AG20443 (cell line): ENCODE measurements around the gene OPN3.

Experiments
- DNase-seq: peaks from one replicate; pipeline ENCODE4 v3.0.0; 2012; ENCODE audit warnings: low spot score, mixed read lengths

OPN3 gene

GRCh38 chr1:241589521-241589920 lies 50.6 kb downstream of the OPN3 start:
- no peak for DNase-seq

GRCh38 chr1:241586905-241587512 lies 53.2 kb downstream of the OPN3 start:
- DNase-seq, result no peak

GRCh38 chr1:241582921-241583321 lies 57.2 kb downstream of the OPN3 start:
- DNase-seq, result no peak

DNA sequence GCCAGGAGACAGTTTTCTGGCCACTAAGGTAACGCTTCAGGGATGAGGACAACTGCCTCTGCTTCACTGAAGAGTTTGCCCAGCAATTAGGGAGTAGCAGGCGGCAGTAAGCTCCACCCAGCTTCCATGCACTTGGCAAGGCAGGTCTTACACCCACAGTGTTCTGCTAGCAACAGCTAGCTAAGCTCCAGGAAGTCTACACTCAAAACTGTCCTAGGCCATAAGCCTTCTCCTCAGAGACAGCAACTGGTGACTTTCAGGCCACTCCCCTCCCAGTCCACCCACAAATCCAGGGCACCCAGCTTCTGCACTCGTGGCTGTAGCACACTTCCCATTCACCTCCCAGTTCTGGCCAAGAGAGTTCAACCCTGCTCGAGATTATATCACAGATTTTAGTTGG lies 60.7 kb downstream of the OPN3 start:
- DNase-seq, result no peak

DNA sequence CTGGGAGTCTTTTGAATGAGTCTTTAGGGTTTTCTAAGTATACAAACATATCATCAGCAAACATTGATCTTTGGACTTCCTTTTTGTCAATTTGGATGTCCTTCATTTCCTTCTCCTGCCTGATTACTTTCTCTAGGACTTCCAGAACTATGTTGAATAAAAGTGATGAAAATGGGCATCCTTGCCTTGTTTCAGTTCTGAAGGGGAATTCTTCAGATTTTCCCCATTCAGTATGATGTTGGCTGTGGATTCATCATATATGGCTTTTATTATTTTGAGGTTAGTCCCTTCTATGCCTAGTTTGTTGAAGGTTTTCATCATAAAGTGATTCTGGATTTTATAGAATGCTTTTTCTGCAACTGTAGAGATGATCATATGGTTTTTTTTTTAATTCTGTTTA lies 66.0 kb downstream of the OPN3 start:
- DNase-seq, result no peak

GRCh38 chr1:241569848-241570247 lies 70.3 kb downstream of the OPN3 start:
- no peak for DNase-seq

DNA sequence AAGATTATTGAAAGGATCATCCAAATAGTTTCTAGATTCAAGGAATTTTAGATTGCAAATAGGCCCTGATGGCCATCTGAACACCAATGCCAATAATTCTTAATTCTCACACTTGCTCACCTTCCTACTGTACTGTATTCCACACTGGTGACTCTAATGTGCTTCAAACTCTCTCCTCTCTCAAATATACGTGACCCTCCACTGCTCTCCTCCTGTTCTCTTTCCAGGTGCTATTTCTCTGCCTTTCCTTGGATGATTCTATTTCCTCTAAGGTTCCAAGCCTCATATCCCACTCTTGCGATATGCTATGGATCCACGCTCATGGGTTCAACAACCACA lies 79.4 kb downstream of the OPN3 start:
- no peak for DNase-seq

- DNase-seq, result no peak
These were observed 79.9 kb downstream of the OPN3 start for GRCh38 chr1:241560146-241560848.

GRCh38 chr1:241557551-241558193 lies 82.5 kb downstream of the OPN3 start:
- no peak for DNase-seq

DNA sequence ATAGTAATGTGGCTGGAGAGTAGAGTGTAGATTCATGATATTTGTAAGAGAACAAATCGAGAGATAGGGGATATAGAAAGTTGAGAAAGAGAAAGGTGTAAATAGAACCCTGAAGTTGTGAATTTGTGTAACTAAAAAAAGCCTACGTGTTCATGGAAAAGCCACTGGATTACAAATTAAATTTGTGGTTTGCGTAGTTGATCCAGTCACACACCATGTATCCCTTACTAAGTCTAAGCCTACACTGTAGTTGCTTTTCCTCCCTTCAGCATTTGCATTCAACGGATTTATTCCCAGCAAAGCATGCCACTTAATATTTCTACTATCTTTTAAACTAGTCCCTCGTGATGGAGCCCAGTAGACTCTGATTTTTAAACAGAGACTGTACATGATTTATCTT lies 83.1 kb downstream of the OPN3 start:
- no peak for DNase-seq

- no peak for DNase-seq
These were observed 84.6 kb downstream of the OPN3 start for GRCh38 chr1:241555526-241555925.

DNA sequence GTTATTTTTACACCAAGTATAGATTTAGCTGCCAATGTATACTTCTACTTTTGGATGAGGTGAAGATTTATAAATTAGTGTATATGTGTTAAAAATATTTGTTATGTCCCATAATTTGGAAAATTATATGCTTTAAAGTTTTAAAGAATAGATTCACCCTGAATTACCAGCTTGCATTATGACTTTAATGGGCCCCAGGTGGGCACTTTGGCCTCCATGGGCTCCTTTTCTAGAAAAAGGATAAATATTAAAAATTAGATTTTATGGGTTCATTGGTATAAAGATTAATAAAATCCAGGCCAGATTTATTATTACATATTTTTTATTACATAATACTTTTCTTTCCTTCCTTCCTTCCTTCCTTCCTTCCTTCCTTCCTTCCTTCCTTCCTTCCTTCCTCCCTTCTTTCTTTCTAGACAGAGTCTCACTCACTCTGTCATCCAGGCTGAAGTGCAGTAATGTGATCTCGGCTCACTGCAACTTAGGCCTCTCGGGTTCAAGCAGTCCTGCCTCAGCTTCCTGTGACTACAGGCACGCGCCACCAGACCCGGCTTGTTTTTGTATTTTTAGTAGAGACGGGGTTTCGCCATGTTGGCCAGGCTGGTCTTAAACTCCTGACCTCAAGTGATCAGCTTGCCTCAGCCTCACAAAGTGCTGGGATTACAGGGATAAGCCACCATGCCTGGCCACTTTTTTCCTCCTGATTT lies 86.1 kb downstream of the OPN3 start:
- no peak for DNase-seq

GRCh38 chr1:241551759-241552638 lies 88.2 kb downstream of the OPN3 start:
- DNase-seq, result no peak

DNA sequence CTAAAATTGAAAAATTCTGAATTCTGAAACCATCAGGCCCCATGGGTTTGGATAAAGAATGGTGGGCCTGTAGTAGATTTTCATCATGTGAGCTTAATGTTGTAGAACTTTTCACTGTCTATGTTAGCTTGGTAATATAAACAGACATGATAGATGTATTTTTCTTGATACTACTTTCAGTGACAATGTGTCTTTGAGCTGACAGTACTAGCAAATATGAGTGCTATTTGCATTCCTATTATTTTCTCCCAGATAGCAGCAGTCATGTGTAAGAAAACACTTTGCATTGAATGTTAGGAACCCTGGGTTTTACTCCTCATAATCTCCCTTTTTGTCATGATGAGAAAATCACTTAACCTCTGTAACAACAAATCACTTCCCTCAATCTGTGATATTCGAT lies 89.9 kb downstream of the OPN3 start:
- no peak for DNase-seq

- DNase-seq, result no peak
These were observed 92.2 kb downstream of the OPN3 start for GRCh38 chr1:241548008-241548407.
